HG03039 (cell line): Measurements from ENCODE around the gene WBP1.
"Not testable (repeated sequence)": the region's sequence is repeated elsewhere in the genome, so short reads cannot be mapped to it uniquely, and the experiment has no call there.

Source experiments
- ATAC-seq: cut with Tn5 transposase; IDR thresholded peaks from one replicate; pipeline ENCODE4 v1.9.1; 2021; ENCODE audit warnings: mild to moderate bottlenecking, moderate library complexity; ENCODE audit not compliant: unreplicated experiment

WBP1 gene

DNA sequence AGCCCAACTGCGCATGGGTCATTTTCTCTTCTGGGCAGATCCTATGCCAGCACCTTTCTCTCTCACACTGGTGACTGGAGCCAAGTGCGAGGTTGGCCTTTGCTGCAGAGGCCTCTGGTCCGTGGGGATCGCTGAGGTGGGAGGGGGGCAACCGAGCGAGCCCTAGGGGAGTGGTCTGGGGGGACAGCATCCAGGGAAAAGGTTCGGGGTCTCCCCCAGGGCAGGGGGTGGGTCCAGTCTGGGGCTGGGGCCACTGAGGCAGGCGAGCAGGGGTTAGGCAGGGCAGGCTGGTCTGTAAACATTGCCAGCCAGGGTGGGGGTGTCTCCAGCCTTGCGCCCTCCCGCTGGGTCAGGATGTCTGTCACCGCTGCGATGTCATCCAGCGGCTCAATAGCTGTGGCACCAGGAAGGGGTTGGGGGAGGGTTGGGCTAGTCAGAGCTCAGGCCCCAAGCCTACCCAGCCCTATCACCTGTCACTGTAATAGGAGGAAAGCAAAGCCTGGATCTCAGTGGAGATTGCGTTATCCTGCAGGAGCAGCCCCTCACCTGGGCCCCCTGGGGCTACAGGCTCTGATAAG is 32.0 kb upstream of the WBP1 start:
- no peak for ATAC-seq

DNA sequence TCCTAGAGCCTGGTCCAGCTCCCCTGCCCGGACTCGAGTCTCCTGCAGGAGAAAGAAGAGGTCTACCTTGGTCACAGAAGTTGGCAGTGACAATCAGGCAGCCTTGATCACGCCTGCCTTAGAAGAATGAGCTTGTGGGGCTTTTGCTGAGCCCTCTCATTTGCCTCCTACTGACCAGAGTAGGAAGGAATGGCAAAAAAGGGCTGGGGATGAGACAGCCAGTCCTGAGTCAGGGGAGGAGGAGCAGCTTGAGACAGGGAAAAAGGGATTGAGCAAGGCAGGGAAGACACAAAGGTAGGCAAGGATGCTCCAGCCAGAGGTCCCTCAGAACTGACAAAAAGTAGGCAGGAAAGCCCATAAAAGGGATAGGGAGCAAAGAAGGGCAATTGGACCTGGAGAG is 30.7 kb upstream of the WBP1 start:
- no peak for ATAC-seq

DNA sequence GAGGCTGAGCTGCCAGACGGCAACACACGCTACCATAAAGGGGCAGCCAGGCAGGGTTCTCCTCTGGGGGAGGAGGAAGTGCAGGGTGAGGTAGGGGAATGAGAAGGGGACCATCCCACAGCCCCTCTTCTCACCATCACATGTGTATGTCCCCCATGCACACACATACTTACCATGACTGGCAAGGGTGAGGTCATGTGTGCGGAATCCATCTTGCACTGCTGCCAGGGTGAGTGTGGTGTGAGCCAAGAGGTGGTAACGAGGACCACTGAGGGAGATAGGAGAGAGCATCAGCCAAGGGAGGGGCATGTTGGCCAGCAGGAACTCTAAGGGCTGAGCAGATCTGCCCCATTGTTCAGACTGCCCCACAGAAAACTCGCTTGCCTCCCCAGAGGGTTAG is 29.6 kb upstream of the WBP1 start:
- ATAC-seq: no peak

DNA sequence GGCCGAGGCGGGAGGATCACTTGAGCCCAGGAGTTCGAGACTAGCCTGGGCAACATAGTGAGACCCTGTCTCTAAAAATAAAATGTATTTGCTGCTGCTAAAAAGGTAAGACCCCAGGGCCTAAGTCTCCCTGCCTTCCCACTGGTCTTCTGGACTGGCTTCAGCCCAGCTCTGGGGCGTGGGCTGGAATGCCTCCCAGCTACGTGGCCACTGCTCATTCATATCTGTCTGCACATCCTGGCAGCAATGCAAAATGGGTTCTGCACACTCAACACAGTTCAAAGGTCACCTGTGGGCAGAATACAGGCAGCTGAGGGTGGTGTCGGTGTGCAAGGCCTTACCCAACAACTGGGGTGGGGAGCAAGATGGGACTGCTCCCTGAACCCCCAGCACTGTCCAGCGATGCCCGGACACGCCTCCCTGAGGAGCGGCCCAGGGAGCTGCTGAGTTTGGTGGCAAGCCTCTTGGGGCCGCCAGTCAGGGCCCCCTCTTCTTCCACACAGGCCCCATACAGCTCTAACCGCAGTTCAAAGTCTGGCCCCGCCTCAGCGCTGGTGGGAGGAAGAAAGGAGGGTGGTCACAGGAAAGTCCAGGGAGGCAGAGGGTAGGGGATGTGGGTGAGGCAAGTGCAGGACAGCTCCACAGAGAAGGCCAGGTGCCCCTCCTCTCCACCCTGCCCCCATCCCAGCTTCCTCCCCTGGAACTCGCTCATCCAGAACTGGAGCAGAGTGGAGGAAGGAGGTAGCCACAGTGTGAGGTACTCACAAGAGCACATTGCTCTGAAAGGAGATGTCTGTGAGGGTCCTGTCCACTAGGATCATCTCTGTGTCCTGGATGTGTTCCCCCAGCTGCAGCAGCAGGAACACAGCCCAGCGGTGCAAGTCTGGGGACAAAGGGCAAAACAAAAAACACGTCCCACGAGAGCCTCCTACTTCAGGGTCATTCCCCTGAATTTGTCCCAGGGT is 28.5 kb upstream of the WBP1 start:
- no peak for ATAC-seq

DNA sequence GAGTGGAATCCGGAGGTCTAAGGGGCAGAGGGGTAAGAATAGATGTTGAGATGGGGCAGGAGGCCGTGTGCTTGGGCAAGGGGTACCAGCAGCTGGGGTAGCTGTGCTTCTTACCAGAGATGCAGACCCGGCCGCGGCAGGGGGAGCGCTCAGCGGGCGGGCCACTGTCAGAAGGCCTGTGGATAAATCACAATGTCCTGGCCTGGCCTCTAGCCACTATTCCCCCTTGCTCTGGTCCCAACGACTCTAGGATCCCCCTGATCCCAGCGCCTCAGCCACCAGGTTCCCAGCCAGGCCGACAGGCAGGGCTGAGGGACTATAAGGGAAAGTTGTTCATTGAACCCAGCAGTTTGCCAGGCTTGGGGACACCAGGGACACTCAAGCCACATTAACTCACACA is 27.7 kb upstream of the WBP1 start:
- no peak for ATAC-seq

DNA sequence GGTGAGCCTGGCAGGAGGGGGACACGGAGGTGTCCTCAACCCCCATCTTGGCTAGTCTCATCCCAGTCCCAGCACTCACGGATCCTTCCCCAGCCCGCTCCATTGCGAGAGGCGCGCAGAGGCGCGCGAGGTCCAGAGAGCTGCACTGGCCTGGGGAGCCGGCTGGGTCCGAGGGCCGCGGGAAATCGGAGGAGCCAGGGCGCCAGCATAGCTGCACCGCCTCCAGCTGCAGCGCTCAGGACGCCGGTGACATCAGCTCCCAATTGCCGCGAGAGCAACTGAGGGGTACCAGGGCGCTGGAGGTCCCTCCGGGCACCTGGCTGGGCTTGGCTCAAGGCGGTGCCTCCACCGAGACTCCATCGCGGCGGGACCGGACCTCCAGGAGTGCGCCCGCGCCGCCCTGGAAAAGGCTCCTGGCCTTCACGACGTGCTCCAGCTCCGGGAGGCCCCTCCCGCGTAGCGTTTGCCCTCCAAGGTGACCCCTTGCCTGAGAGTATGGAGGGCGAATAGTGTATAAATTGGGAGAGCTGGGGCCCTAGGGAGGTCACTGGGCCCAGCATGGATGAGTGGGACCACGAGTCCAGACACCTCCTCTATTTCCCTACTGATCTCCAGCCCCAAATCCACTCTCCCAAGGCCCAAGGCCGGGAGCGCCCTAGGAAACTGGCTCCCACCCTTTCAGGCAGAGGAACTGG is 22.0 kb upstream of the WBP1 start:
- ATAC-seq: no peak

DNA sequence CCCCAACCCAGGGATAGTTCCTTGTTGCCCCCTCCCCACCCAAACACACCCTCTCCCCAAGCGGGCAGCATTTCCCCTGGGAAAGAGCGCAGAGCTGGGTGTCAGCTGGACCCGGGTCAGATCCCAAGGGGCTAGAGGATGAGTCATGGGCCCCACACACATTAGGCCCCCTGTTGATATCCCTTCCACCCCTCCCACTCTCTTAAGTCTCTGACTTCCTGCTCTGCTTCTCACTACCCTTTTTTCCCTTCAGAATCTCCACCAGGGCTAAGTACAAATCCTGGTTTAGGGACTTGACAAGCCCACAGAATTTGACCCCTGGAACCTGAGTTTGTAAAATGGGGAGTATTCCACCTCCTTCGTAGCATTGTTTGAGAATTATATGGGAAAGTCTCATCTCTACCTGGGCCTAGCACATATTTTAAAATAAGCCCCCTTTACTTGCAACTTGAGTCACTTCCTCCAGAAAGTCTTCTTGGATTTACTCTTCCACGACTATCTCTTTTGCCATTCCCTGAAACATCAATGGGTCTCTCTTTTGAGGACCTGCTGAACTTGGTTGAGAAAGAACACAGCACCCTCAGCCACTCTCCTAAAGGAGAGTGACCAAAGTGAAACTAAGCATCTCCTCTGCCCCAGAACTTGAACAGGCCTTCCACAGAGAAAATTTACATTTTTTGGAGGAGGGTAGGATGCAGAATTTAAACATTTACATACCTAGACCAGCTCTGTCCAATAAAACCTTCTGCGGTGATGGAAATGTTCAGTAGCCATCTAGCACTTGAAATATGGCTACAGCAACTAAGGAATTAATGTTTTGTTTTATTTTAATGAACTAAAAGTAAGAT is 21.2 kb upstream of the WBP1 start:
- ATAC-seq: no peak

DNA sequence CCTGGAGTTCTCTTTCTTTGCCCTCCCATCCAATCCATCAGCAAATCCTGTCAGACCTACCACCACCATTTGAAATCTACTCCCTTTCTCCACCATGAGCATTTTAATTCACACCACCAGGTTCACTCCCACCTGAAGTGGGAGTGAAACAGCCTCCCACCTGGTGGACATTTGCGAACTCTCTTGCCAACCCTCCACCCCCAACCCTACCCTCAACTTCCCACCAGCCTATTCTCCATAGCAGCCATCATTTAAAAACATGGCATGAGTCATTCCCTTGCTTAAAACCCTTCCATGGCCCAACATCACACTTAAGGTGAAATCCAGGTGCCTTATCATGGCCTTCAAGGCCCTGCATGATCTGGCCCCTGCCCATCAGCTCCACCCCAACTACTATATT is 20.0 kb upstream of the WBP1 start:
- no peak for ATAC-seq

DNA sequence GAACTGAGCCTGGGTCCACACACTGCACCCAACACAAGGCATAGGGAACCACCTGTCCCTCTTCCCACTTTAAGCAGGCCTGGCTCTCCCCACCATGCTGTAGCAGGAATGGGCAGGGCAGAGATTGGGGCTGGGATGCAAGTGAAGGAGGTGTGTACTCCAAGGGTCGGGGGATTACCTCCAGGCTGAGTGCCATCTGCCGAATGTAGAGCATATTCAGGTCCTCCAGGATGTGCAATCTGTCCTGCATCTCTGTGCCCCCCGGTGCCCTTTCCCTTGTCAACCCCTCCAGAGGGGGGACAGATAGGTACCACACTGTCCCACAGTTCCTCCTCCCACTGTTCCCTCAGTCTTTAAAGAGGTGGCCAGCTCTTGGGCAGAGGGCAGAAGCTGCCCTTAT is 18.9 kb upstream of the WBP1 start:
- ATAC-seq: no peak

DNA sequence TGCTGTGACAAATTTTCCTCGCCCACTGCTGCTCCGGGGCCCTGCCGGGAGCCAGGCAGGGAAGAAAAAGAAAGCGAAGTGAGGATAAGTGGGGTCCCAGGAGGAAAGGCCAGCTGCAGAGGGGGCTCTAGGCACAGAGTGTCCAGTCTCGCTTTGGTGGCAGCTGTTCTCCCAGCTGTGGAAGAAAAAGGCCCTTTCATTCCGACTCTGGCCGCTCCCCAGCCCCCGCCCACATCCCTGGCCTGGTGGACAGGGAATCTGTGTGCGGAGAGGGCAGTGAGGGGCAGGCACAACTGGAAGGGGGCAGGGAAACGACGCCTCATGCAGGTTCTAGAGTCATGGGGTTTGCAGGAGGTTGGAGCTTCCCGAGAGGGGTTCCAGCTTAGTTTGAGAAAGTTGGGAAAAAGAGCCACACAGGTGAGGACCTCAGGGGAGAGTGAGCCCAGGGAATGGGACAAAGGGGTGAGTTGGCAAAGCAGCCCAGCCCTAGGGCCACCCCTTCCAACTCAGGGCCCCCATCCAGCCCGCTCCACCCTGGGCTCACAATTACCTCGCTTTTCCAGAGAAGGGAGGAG is 18.3 kb upstream of the WBP1 start:
- ATAC-seq: no peak

DNA sequence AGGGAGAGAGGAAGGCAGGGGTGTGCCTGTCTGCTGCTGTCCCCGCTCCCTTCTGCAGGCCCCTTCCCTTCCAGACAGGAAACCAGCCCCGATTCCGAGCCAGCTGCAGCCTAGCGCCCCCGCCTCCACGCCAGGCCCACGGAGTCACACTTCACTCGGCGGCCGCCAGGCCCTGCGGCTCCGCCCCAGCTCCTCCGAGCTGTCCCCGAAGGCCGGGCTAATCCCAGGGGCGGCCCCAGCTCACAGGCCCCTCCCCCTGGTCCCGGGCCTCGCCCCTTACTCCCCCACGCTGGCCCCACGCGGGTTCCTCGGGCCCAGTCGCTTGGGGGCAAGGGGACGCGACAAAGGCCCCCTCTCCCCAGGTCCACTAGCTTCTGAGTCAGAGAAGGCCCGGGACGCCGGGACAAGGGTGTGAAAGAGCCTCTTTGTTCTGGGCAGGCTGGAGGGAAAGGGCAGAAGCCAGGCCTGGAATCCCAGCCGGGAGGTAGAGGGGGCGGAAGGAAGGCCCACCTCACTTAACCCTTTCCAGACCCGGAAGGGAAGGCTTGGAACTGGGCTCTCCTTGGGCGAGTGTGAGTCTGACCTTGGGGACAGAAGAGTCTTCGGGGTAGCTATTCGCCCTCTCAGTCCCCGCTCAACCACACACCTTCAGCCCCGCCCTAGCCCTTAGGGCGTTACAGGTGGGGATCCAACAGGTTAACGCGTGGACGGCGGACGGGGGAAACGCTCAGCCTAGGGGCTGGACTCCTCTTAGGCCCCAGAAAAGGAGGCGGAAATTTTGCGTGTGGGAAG is 17.7 kb upstream of the WBP1 start:
- peak; percentile 74 for ATAC-seq

DNA sequence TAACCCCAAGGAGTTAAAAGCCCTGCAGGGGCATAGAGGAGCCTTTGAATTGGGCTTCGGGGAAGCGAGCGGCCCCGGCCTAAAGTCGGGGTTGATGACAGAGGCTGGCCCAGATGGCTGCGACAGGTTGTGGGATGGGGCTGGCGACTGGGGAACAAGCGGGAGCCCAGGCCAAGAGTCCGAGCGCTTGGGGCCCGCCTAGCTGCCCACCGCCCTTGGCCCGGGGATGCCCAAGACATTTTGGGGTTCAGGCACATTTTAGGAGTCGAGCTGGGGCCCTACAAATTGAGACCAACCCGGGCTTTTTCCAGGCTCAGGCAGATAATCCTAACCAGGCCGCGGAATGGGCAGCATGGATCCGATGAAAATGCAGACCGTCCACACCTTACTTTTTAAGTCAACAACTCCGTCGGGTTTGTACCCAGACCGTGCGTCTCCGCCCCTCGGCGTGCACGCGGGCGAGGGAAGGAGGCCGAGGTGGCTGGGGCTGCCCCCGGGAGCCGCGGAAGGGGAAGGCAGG is 17.0 kb upstream of the WBP1 start:
- ATAC-seq: no peak

DNA sequence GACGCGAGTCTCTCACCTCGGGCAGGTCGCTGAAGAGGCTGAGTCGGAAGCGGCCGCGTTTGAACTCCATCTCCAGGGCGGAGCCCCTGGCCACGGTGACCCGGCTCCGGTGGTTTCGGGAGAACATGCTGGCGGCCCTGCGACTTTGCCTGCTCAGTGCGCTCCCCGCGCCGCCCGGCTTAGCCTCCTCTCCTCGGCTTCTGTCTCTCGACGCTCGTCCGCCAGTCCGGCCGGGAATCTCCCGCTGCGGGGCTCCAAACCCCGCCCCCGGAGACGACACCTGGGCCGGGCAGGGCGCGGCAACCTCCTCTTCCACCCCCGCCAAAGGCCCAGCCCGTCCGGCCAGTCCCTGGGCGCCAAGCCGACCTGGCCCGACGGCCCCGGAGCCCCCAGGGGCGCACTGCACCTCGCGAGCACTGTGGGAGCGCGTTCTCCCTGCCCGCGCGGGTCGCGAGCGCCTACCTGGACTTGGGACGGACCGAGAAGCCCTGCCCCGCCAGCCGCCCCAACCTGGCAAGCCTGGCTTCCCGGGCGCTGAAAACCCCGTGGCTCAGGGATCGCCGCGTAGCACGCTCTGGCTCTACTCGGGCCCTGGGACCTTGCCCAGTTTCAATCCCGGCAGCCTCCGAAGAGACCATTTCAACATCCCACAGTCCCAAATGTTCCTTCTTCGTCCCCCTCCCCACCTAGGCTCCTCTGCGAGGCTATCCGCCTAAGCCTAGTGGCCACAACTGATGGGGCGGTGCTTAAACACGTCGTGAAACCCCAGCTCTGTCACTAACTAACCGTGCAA is 16.4 kb upstream of the WBP1 start, which contains the start of gene RTKN:
Gene RTKN (minus strand): TSS at position 248 of the 793 bp plus-strand sequence. CDS start 121 bp downstream, at position 127.
- ATAC-seq: no peak

DNA sequence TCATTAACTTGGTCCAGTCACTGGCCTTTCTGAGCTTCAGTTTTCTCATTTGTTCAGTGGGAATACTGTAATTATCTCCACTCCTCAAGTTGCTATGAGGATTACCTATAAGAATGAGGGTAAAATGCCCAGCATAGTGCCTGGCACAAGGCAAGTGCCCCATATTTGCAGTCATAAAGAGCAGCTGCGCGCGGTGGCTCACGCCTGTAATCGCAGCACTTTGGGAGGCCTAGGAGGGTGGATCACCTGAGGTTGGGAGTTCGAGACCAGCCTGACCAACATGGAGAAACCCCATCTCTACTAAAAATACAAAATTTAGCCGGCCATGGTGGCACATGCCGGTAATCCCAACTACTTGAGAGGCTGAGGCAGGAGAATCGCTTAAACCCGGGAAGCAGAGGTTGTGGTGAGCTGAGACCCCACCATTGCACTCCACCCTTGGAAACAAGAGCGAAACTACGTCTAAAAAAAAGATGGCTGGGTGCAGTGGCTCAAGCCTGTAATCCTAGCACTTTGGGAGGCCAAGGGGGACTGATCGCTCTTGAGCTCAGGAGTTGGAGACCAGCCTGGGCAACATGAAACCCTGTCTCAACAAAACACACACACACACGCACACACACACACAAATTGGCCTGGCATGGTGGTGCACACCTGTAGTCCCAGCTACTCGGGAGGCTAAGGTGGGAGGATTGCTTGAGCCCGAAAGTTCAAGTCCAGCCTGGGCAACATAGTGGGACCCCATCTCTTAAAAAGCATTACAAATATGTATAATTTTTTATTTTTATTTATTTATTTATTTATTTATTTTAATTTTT is 15.5 kb upstream of the WBP1 start:
- ATAC-seq: not testable (repeated sequence)

DNA sequence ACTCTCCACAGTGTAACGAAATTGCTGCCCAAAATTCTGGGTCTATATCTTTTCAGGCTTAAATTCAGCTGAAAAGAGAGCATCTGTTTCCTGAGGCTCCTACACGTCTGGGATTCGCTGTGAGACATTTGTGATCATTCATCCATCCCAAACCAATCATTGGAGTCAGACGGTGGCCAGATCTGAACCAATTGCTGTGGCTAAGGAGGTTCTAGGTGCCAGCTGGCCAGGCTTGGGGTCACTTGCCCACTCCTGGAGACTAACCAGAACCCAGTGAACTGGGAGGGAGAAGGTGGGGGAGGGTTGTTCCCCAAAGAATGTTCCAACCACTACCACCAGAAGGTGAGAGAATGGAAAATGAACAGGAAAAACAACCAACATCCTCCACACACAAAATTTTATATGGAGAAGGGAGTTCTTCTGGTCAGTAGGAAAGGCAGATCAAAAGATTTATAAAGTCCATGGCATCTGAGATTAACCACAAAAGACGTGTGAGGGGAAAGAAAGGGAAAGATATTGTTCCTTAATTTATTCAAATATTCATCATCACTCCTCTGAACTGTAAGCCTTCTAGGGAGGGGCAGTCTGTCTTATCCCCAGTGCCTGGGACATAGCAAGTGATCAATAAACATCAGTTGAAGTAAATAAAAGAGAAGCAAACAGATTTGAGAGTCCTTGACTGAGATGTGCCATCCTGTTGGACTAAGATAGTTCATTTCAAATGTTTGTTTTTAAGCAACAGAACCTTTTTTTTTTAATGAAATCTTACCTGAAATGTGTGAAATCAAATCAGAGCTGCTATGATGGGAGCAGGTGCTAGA is 13.5 kb upstream of the WBP1 start:
- ATAC-seq: no peak

DNA sequence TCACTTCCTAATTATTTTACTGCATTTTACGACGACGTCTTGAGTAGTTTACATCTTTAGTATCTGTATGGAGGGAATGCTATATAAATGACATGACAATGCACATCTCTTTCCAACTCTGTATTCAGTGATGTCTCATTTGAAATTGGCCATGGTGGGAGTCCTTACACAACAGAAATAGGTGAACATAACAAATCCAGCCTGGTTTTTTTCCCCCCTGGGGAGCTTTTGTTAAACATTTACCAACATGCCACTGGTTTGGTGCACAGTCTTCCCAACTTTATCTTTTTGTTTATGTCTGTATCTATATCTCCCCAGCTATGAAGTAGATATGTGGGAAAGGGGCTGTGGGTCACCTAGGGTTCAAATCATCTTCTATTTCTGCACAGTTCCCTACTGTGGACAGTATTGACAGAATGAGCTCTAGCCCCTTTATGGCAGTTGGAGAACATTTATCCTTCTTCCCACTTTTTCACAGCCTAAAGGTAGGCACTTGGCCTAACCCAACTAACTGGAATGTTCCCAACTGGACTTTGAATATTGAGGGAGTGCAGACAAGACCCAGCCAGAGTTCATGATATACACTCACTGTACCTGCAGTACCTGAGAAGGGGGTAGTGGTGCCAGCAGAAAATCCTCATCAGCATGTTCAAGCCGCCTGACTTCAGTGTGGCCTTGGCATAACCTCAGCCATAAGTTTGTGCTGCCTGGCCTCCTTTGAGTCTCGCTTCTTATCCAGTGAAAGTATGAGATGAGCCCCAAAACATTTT is 10.8 kb upstream of the WBP1 start:
- ATAC-seq: no peak
